T-helper 9 cell (primary cell): ENCODE data around the gene VN1R5.
"Not testable (repeated sequence)": the region's sequence is repeated elsewhere in the genome, so short reads cannot be mapped to it uniquely, and the experiment has no call there.

Source experiments
- DNase-seq: peaks from one replicate; pipeline ENCODE4 v3.0.0-alpha.2; 2020
- total RNA-seq, 2 donors: gene quantifications; one replicate each; lab custom pipeline; 2026; lab: John Stamatoyannopoulos, UW

The VN1R5 gene
- total RNA-seq = 0 reads per million in 2 donors

- DNase-seq = not testable (repeated sequence)
Observed at GRCh38 chr1:247255772-247256171, at the start of gene VN1R5. VN1R5 (plus strand) TSS chr1:247256072.

GRCh38 chr1:247209396-247209795 is 46.5 kb upstream of the VN1R5 start:
- no peak for DNase-seq

- DNase-seq = no peak
Observed at GRCh38 chr1:247210062-247210375, 45.9 kb upstream of the VN1R5 start.

GRCh38 chr1:247210376-247211117 is 45.3 kb upstream of the VN1R5 start:
- peak; percentile 92 for DNase-seq

- no peak for DNase-seq
Observed at GRCh38 chr1:247211339-247211738, 44.5 kb upstream of the VN1R5 start.

- DNase-seq = no peak
Observed at GRCh38 chr1:247212012-247212411, 43.9 kb upstream of the VN1R5 start.

- no peak for DNase-seq
Observed at GRCh38 chr1:247212627-247213617, 43.0 kb upstream of the VN1R5 start.

- DNase-seq = no peak
Observed at GRCh38 chr1:247216261-247216660, 39.6 kb upstream of the VN1R5 start.

GRCh38 chr1:247218121-247218651 is 37.7 kb upstream of the VN1R5 start:
- no peak for DNase-seq

GRCh38 chr1:247220280-247220679 is 35.6 kb upstream of the VN1R5 start:
- not testable (repeated sequence) for DNase-seq

- DNase-seq = no peak
Observed at GRCh38 chr1:247222840-247223239, 33.0 kb upstream of the VN1R5 start.

GRCh38 chr1:247224822-247225221 is 31.1 kb upstream of the VN1R5 start:
- no peak for DNase-seq

GRCh38 chr1:247228133-247228532 is 27.7 kb upstream of the VN1R5 start:
- DNase-seq = no peak

GRCh38 chr1:247241691-247242090 is 14.2 kb upstream of the VN1R5 start:
- no peak for DNase-seq

- no peak for DNase-seq
Observed at GRCh38 chr1:247243524-247244137, 12.2 kb upstream of the VN1R5 start.

- no peak for DNase-seq
Observed at GRCh38 chr1:247246325-247247115, 9.4 kb upstream of the VN1R5 start.

- DNase-seq = no peak
Observed at GRCh38 chr1:247247568-247247967, 8.3 kb upstream of the VN1R5 start.

- DNase-seq = no peak
Observed at GRCh38 chr1:247266053-247266452, 10.2 kb downstream of the VN1R5 start.

GRCh38 chr1:247268390-247269045 is 12.6 kb downstream of the VN1R5 start:
- no peak for DNase-seq

GRCh38 chr1:247269133-247269532 is 13.3 kb downstream of the VN1R5 start:
- DNase-seq = no peak

GRCh38 chr1:247270003-247270402 is 14.1 kb downstream of the VN1R5 start:
- no peak for DNase-seq

- DNase-seq = no peak
Observed at GRCh38 chr1:247273013-247273412, 17.1 kb downstream of the VN1R5 start.
